ENCODE data around the gene VWA5B2.

- TF ChIP-seq CTCF (IDR thresholded peaks at IDR 0.05; ENCODE audit: low read depth, low read length) (no peak), POLR2A (IDR thresholded peaks at IDR 0.05; ENCODE audit: extremely low read depth, insufficient read length) (no peak), MAX (IDR thresholded peaks at IDR 0.05; ENCODE audit: low read depth, low read length) (no peak)
These were observed 7.3 kb downstream of the VWA5B2 start for GRCh38 chr3:184236636-184237035.
